GM23338 (cell line): ENCODE results near the gene SRGAP1.

Experiments used
- CTCF ChIP-seq, 2 experiments: fragments of 200-600 bp in 1 of 2; sonication (generic) in 1 of 2; conservative IDR thresholded peaks; 2 replicates each; pipeline versions ENCODE4 v1.5.1 to v1.6.1; 2016 to 2017; ENCODE audit warnings: antibody characterized with exemption in 2 of 2, low read depth in 2 of 2, mild to moderate bottlenecking in 2 of 2, moderate library complexity in 1 of 2
- EZH2 ChIP-seq: fragments of 200-600 bp; sonication (generic); IDR thresholded peaks from one replicate; pipeline ENCODE4 v1.8.0; 2017; ENCODE audit warnings: antibody characterized with exemption, mild to moderate bottlenecking, low read depth; ENCODE audit not compliant: unreplicated experiment
- EZH2phosphoT487 ChIP-seq: fragments of 200-600 bp; sonication (generic); IDR thresholded peaks from one replicate; pipeline ENCODE4 v1.8.1; 2018; ENCODE audit warnings: antibody characterized with exemption; ENCODE audit not compliant: unreplicated experiment

- no peak for TF ChIP-seq EZH2phosphoT487
- no peak for TF ChIP-seq CTCF (conservative IDR thresholded peaks at IDR 0.05; ENCODE audit: low read depth in 2 of 2)
- no peak for TF ChIP-seq EZH2
Measured at GRCh38 chr12:64122154-64122553, 277.7 kb downstream of the SRGAP1 start.
